Pons (tissue), 1 donor: ENCODE results near the gene KDR.

Experiments used
- DNase-seq: peaks from one replicate; pipeline ENCODE4 v3.0.0-alpha.2; 2016; ENCODE audit warnings: low spot score

Gene KDR

GRCh38 chr4:55123791-55124190 is 1.6 kb downstream of the KDR start:
- DNase-seq = no peak

GRCh38 chr4:55122235-55122634 is 3.2 kb downstream of the KDR start:
- DNase-seq = no peak

DNA sequence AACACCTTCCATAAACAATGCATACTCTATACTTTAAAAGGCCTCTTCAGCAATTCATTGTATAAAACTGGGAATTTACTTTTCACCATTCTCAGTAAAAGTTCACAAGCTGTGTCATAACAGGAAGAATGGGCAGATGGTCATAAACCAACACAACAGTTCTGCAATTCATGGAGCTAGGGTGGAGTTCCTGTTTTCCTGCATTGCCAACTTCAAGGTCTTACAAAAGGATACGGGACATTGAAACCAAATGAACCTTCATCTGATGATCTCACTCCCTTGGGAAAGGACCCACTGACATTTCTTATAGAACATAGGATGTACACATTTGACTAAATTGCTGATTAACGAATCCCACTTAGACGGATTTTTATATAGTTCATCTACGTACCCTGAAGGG is 4.1 kb downstream of the KDR start:
- DNase-seq = no peak

GRCh38 chr4:55118397-55118796 is 7.0 kb downstream of the KDR start:
- DNase-seq = no peak

DNA sequence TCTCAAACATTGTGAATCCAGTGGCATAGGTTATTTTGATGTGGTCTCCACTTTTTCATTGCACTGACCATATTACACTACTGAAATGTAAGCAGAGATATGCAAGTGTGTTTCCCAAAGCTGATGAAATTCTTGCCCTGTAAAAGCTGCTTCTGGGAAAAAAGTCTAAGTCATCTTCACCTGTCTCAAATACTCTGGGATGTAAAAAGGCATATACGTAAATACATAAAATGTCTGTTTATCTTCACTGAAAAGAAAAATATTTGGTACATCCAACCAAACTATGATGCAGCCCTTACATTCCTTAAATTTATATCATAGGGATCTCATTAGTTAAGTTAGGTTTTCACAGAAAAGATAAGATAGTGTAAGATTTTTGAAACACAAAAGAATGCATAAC is 7.9 kb downstream of the KDR start:
- no peak for DNase-seq

- DNase-seq = no peak
These were observed 8.9 kb downstream of the KDR start for GRCh38 chr4:55116450-55116849.

GRCh38 chr4:55111601-55112000 is 13.8 kb downstream of the KDR start:
- DNase-seq = no peak

- DNase-seq = no peak
These were observed 15.3 kb downstream of the KDR start for GRCh38 chr4:55110131-55110530.

DNA sequence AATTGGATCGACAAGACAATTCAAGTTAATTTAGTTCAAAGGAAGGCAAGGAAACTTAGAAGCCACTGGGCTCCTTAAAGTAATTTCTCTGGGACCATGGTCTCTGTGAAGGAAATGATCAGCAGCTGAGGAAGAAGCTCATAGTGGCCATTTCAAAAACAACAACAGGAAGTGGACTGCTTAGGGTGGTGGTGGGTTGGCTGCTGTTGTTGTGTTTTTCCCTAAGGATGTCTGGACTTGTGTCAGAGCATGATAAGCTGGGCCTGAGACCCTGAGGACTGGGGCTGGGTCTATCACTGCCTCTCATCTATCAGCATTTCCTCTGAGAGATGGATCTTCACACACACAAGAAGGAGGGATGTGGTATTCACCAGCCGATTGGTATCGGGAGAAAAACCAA is 18.3 kb downstream of the KDR start:
- no peak for DNase-seq

DNA sequence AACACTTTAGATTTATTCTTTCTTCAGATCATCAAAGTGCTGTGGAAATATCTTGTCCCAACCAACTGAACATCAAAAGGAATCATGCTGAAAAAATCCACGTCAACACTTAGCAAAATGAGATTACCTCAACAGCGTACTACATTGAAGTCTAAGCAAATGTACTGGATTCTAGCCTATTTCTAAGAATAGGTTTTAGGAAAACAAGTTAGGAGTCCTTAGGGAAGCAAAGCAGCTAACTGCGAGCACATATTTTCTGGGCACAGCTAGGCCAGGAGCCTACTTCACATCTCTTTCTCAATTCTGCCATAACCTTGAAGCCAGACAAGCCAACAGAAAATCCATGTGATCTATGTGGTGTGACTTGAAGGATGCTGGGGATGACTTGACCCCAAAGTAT is 22.2 kb downstream of the KDR start:
- no peak for DNase-seq

GRCh38 chr4:55099816-55100215 is 25.6 kb downstream of the KDR start:
- no peak for DNase-seq

DNA sequence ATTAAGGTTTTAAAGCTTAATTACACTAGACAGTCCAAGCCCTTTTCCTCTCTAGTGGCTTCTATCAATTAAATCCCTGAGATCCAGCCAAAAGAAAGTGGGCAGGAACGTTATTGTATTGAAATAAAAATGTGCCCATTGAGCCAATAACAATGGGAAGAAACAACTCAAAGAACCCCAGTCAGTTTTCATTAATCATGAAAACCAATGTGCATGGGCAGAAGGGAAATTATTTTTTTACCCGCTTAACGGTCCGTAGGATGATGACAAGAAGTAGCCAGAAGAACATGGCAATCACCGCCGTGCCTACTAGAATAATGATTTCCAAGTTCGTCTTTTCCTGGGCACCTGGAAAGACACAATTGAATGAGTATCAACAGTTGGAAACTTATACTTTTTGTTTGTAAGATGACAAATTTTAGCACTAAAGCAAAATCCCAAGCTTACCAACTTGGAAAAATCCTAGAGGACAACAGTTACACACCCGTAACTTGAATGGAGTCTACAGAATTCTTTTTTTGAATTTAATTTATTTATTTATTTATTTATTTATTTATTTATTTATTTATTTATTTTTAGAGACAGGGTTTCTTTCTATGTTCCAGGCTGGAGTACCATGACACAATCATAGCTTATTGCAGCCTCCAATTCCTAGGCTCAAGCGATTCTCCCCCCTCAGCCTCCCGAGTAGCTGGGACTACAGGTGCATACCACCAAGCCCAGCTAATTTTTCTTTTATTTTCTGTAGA is 26.8 kb downstream of the KDR start:
- DNase-seq = no peak

GRCh38 chr4:55096619-55097018 is 28.8 kb downstream of the KDR start:
- no peak for DNase-seq

- DNase-seq = no peak
These were observed 29.4 kb downstream of the KDR start for GRCh38 chr4:55096045-55096444.

DNA sequence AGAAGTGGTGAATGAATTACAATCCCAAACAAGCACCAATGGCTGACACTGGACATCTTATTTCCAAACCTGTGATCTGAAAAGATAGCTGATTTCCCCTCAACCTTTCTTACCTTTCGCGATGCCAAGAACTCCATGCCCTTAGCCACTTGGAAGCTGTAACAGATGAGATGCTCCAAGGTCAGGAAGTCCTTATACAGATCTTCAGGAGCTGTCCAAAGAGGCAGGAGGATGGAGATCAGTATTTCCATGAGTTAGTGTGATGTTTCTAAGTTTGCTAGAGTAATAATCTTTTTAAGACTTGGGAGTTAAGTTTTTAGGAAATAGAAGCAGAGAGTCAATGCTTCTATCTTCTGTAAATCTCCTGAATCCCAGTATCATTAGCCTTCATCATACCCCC is 32.9 kb downstream of the KDR start:
- DNase-seq = no peak

- no peak for DNase-seq
These were observed 35.5 kb downstream of the KDR start for GRCh38 chr4:55089916-55090315.

DNA sequence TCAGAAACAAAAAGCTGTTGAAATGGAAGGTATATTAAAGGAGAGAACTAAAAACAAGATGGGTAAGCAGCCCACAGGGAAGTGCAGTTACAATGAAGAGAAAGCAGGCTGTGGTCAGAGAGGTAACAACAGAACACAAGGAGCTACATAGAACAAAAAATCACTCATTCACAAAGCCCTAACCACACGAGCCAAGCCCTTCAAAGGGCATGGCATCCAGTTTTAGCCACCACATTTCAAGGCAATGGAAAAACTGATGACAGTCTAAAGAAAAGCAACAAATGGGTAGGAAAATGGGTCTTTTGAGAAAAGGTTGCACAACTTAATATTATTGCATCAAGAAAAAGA is 37.5 kb downstream of the KDR start:
- no peak for DNase-seq

- DNase-seq = peak; percentile 94
These were observed 38.1 kb downstream of the KDR start for GRCh38 chr4:55087009-55087912.

DNA sequence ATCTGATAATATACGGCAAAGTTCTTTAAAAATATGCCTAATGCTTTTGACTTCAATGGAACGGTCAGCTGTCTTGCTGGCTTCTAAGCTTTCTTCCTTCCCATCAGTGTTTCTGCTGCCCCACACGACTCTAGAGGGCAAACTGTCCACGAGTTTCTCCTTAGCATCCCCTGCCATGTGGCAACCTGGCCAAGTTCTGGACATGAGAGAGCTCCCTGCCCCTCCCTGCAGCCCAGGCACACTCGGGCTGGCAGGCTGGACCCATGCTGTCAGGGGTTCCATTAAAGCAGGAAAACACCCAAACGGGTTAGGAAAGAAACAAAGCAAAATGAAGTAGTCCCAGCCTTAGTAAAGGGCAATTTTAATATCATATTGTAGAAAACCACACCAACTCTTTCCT is 38.8 kb downstream of the KDR start:
- peak; percentile 79 for DNase-seq

DNA sequence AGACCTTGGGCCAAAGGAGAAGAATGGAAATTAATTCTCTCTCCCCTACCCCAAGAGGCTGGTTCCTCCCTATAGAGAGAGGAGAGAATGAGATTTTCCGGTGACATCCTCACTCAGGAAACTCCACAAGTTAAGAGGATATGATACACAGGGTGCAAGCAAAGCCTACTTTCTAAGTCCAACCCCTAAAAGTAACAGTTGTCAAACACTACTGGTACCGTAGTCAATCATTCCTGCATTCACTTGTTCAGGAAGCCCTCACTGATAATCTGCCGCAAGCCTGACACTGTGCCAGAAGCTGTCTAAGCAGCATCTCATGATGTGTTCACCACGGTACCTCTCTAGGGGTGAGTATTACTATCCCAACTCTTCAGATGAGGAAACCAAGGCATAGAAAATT is 41.7 kb downstream of the KDR start:
- DNase-seq = no peak

- DNase-seq = no peak
These were observed 42.6 kb downstream of the KDR start for GRCh38 chr4:55082756-55083155.

DNA sequence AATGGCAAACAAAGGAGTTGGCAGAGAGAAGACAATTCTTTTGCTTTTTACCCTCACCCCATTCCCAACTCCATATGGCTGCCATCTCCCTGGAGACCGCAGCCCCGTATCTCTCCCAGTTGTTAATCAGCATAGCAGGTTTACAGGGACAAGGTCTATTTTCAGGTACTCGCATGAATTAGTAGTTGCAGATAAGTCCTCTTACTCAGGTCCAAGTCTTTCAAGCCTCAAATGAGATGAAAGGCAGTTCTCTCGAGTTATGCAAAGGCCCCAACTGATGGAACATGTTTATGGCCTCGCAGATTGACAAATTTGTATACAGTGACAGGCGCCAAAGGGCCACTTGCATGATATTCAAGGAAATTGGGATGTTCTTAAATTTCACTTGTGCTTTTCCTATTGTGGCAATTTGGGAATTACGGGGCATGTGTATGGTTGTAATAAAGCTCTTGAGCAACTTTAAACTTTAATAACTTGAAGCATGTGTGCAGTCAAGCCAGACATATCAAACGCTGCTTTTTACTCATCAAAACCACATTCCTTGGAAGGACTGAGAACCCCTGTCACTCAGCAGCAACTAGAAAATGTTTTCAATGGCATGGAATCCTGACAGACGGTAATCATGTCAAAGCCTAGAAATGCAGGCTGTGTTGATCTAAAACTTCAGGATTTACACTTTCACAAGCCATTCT is 45.1 kb downstream of the KDR start:
- no peak for DNase-seq
